ENCODE results near the gene LRIG2.

LRIG2 gene

GRCh38 chr1:113126207-113126606 is 53.2 kb downstream of the LRIG2 start:
- H3K9ac ChIP-seq (ENCODE audit: low read length): no peak overlapping the region
- no peaks in the 10 kb centered on the region for H3K9me2 ChIP-seq (ENCODE audit: low read depth, low read length)
- TF ChIP-seq CTCF (IDR thresholded peaks at IDR 0.05; ENCODE audit: low read length) (no peak), EZH2 (IDR thresholded peaks at IDR 0.05; ENCODE audit: borderline replicate concordance, low read length) (no peak)
- no peak overlapping the region for H3K27ac ChIP-seq (ENCODE audit: low read depth, low read length, poor library complexity, severe bottlenecking)
- H4K20me1 ChIP-seq (ENCODE audit: insufficient read depth, low read length): no peaks in the 10 kb centered on the region
- no peaks in the 10 kb centered on the region for H3K79me2 ChIP-seq (ENCODE audit: insufficient read depth, low read length)
- H3K4me1 ChIP-seq (ENCODE audit: insufficient read depth, low read length, severe bottlenecking): no peaks in the 10 kb centered on the region
- H3K4me3 ChIP-seq (ENCODE audit: low read depth, low read length, poor library complexity, severe bottlenecking): no peak overlapping the region
- H3K9me3 ChIP-seq (ENCODE audit: low read length): no peaks in the 10 kb centered on the region
- no peaks in the 10 kb centered on the region for H3K27me3 ChIP-seq (ENCODE audit: insufficient read depth, low read length)
- H3F3A ChIP-seq (ENCODE audit: insufficient read depth, low read length): no peaks in the 10 kb centered on the region
- no peak overlapping the region for H2AFZ ChIP-seq (ENCODE audit: low read length)
- no peak overlapping the region for H3K4me2 ChIP-seq (ENCODE audit: low read length)
- peaks cover 50% of the 10 kb centered on the region for H3K36me3 ChIP-seq (ENCODE audit: insufficient read depth, low read length)

- no peak overlapping the region for H2AFZ ChIP-seq (ENCODE audit: low read length)
- no peaks in the 10 kb centered on the region for H3F3A ChIP-seq (ENCODE audit: insufficient read depth, low read length)
- TF ChIP-seq EZH2 (IDR thresholded peaks at IDR 0.05; ENCODE audit: borderline replicate concordance, low read length): no peak
- no peak for TF ChIP-seq CTCF (IDR thresholded peaks at IDR 0.05; ENCODE audit: low read length)
- H3K79me2 ChIP-seq (ENCODE audit: insufficient read depth, low read length): no peaks in the 10 kb centered on the region
- peaks cover 34% of the 10 kb centered on the region for H3K36me3 ChIP-seq (ENCODE audit: insufficient read depth, low read length)
- no peak overlapping the region for H3K4me3 ChIP-seq (ENCODE audit: low read depth, low read length, poor library complexity, severe bottlenecking)
- H3K4me2 ChIP-seq (ENCODE audit: low read length): no peak overlapping the region
- H3K27ac ChIP-seq (ENCODE audit: low read depth, low read length, poor library complexity, severe bottlenecking): no peak overlapping the region
- no peaks in the 10 kb centered on the region for H4K20me1 ChIP-seq (ENCODE audit: insufficient read depth, low read length)
- H3K9me3 ChIP-seq (ENCODE audit: low read length): no peaks in the 10 kb centered on the region
- H3K9ac ChIP-seq (ENCODE audit: low read length): no peak overlapping the region
- H3K4me1 ChIP-seq (ENCODE audit: insufficient read depth, low read length, severe bottlenecking): no peaks in the 10 kb centered on the region
- H3K9me2 ChIP-seq (ENCODE audit: low read depth, low read length): no peaks in the 10 kb centered on the region
- no peaks in the 10 kb centered on the region for H3K27me3 ChIP-seq (ENCODE audit: insufficient read depth, low read length)
Measured at GRCh38 chr1:113128116-113128515, 55.1 kb downstream of the LRIG2 start.

GRCh38 chr1:113129529-113130185 is 56.7 kb downstream of the LRIG2 start:
- Histone ChIP-seq H3K9ac (ENCODE audit: low read length) (no peak overlapping the region), H3K9me2 (ENCODE audit: low read depth, low read length) (no peaks in the 10 kb centered on the region), H3K9me3 (ENCODE audit: low read length) (no peaks in the 10 kb centered on the region), H4K20me1 (ENCODE audit: insufficient read depth, low read length) (no peaks in the 10 kb centered on the region), H3K4me2 (ENCODE audit: low read length) (no peak overlapping the region), H3K27ac (ENCODE audit: low read depth, low read length, poor library complexity, severe bottlenecking) (no peak overlapping the region), H2AFZ (ENCODE audit: low read length) (no peak overlapping the region), H3K36me3 (ENCODE audit: insufficient read depth, low read length) (peaks cover 22% of the 10 kb centered on the region), H3K27me3 (ENCODE audit: insufficient read depth, low read length) (no peaks in the 10 kb centered on the region), H3F3A (ENCODE audit: insufficient read depth, low read length) (no peaks in the 10 kb centered on the region), H3K4me3 (ENCODE audit: low read depth, low read length, poor library complexity, severe bottlenecking) (no peak overlapping the region), H3K4me1 (ENCODE audit: insufficient read depth, low read length, severe bottlenecking) (no peaks in the 10 kb centered on the region), H3K79me2 (ENCODE audit: insufficient read depth, low read length) (no peaks in the 10 kb centered on the region)
- TF ChIP-seq CTCF (IDR thresholded peaks at IDR 0.05; ENCODE audit: low read length) (no peak), EZH2 (IDR thresholded peaks at IDR 0.05; ENCODE audit: borderline replicate concordance, low read length) (no peak)

Data from OCI-LY1 (cell line).